CD4-positive, alpha-beta T cell treated with Interleukin-15 for 1 hour (primary cell): ENCODE data around the gene DOCK2.
A peak's percentile ranks its signal among the peaks of the same experiment; 100 is the strongest.
"Not testable (repeated sequence)": the region's sequence is repeated elsewhere in the genome, so short reads cannot be mapped to it uniquely, and the experiment has no call there.

Source experiments
- DNase-seq: peaks from one replicate; pipeline ENCODE4 v3.0.0-alpha.2; 2020

The DOCK2 gene

DNA sequence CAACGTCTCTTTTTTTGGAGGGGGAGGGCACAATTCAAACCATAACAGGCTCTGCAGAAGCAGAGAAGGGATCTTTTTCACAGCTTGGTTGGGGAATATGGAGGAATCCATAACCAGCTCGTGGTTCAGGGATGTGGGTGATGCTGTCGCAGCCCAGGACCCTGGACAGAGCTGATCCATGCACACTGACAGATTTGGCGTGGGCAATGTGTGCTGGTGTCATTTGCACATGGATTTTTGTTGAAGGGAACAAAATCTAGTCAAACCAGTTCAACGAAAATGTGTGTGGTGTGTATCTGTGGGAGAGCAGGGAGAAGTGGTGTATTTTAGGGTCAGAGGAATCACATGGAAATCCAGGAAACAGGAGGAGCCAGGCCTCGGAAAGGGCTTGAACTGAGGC is 4.2 kb downstream of the DOCK2 start:
- no peak for DNase-seq

DNA sequence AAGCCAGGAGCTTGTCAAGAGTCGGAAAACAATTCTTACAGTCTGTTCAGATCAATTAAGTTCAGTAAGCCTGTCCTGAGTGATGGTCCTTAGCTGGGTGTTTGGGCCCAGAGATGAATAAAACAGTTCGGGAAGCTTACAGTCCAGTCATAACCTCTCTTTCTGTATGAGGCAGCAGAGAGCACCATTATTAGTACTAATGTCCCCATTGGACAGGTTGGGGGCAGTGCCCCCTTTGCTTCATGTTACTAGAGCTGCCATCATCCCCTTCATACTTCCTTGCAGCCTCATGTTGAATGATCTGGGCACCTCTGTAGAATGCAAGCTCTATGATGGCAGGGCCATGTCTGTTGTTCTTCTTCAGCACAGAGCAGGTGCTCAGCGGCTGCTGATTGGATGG is 9.8 kb downstream of the DOCK2 start:
- DNase-seq: no peak

DNA sequence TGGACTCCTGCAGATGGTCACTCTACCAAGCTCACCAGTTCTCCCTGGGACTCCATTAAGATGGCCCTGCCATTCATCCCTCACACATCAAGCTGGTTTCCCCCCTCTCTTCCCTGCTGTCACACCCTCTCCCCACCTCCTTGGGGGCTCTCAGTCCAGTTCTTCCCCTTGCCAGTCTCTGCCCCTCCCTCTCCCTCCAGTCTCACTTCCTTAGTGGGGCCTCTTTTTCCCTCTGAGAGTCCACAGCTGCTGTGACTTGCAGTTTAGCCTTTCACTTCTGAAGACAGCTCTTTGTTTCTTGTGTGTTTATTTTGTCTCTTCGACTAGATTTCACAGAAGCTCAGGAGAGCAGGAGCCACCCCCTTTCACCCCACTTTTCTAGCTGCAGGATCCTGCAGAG is 10.5 kb downstream of the DOCK2 start:
- DNase-seq: peak; percentile 40

GRCh38 chr5:169648725-169649310 is 11.7 kb downstream of the DOCK2 start:
- no peak for DNase-seq

DNA sequence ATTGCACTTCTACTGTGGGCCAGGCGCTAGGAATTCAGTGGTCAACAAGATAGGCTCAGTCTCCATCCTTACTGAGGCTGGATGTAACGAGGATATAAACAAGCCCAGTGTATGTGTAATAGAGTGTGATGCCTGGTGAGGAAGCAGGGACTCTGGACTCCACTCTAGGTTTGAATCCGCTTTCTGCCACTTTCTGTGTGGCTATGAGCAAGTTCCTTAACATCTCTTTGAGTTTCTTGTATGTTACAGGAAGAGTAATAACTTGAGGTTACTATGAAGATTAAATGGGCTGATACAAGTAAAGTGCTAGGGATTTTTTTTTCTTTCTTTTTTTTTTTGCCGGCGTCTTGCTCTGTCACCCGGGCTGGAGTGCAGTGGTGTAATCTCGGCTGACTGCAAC is 12.4 kb downstream of the DOCK2 start:
- no peak for DNase-seq

GRCh38 chr5:169650701-169651331 is 13.7 kb downstream of the DOCK2 start:
- no peak for DNase-seq

- no peak for DNase-seq
Measured at GRCh38 chr5:169651526-169651925, 14.5 kb downstream of the DOCK2 start.

GRCh38 chr5:169652057-169652456 is 15.0 kb downstream of the DOCK2 start:
- DNase-seq: no peak

GRCh38 chr5:169653091-169653490 is 16.0 kb downstream of the DOCK2 start:
- DNase-seq: no peak

GRCh38 chr5:169655353-169655752 is 18.3 kb downstream of the DOCK2 start:
- DNase-seq: no peak

GRCh38 chr5:169656125-169656901 is 19.2 kb downstream of the DOCK2 start:
- DNase-seq: no peak

GRCh38 chr5:169657127-169657526 is 20.1 kb downstream of the DOCK2 start:
- no peak for DNase-seq

GRCh38 chr5:169662451-169662850 is 25.4 kb downstream of the DOCK2 start:
- not testable (repeated sequence) for DNase-seq

DNA sequence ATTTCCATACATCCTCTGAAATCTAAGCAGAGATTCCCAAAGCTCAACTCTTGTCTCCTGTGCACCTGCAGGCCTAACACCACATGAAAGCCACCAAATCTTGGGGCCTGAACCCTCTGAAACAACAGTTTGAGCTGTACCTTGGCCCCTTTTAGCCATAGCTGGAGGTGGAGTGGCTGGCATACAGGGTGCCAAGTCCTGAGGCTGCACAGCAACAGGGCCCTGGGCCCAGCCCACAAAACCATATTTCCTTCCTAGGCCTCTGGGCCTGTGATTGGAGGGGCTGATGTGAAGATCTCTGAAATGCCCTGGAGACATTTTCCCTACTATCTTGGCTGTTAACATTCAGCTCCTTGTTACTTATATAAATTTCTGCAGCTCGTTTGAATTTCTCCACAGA is 26.5 kb downstream of the DOCK2 start:
- no peak for DNase-seq

- DNase-seq: no peak
Measured at GRCh38 chr5:169666365-169666764, 29.3 kb downstream of the DOCK2 start.

- DNase-seq: no peak
Measured at GRCh38 chr5:169667896-169668674, 31.0 kb downstream of the DOCK2 start.

DNA sequence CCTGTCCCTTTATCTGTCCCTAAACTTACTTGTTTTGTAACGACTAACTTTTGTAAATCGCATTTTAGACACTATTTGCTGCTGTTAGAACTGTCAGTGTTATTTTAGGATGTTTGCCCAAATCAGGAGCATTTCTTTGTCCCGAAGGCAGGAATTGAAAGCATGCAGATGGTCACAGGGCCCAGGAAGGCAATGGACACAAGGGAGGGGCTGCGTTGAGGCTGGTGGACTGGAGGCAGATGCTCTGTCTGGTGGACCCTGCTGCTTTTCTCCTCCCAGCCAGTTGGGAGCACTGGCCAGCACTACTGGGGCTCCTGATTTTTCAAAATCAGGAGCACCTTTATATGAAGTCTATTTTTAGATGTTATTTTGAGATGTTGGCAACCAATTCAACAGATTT is 31.7 kb downstream of the DOCK2 start:
- no peak for DNase-seq

GRCh38 chr5:169670769-169671525 is 33.9 kb downstream of the DOCK2 start:
- DNase-seq: no peak

DNA sequence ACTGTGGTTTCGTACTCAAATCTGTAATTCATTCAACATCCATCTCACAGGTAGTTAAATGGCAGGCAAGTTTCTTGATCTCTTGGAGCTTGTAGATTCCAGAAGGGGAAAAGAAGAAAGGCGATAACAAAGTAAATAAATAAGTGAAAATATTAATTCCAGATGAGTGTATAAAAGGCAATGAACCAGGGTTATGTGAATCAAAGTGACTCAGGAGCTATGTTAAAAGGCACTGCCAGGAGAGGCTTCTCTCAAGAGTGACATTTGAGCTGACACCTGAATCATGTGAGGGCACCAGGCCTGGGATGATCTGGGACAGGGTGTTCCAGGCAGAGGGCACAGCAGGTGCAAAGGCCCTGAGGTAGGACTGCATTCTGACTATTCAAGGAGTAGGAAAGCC is 45.0 kb downstream of the DOCK2 start:
- no peak for DNase-seq

GRCh38 chr5:169686137-169686536 is 49.1 kb downstream of the DOCK2 start:
- DNase-seq: no peak

DNA sequence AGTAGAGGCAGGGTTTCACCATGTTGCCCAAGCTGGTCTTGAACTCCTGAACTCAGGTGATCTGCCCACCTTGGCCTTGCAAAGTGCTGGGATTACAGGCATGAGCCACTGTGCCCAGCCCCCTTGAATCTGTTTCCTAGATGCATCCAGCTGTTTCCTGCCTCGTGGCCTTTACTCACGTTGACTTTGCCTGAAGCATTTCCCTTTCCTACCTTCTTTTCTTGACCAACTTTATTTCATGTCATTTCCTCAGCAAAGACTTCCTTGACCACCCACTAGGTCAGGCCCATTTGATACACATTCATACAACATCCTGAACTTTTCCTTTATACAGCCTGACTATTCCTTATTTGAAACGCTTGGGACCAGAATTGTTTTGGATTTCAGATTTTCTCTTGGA is 51.0 kb downstream of the DOCK2 start:
- DNase-seq: no peak

GRCh38 chr5:169691471-169691870 is 54.4 kb downstream of the DOCK2 start:
- DNase-seq: no peak
